Measurements from ENCODE around the gene LRRC8D.

Gene LRRC8D

GRCh38 chr1:89962024-89962741 lies 141.4 kb downstream of the LRRC8D start:
- no peak for TF ChIP-seq CTCF (IDR thresholded peaks at IDR 0.05; ENCODE audit: borderline replicate concordance, insufficient read depth, low read depth, low read length)
- no peak overlapping the region for H3K4me3 ChIP-seq (ENCODE audit: low read depth, low read length)

- H3K4me3 ChIP-seq (ENCODE audit: low read depth, low read length): no peak overlapping the region
- no peak for TF ChIP-seq CTCF (IDR thresholded peaks at IDR 0.05; ENCODE audit: borderline replicate concordance, insufficient read depth, low read depth, low read length)
Measured at GRCh38 chr1:89962742-89963075, 141.9 kb downstream of the LRRC8D start.

GRCh38 chr1:89965193-89965768 lies 144.4 kb downstream of the LRRC8D start:
- no peak overlapping the region for H3K4me3 ChIP-seq (ENCODE audit: low read depth, low read length)
- no peak for TF ChIP-seq CTCF (IDR thresholded peaks at IDR 0.05; ENCODE audit: borderline replicate concordance, insufficient read depth, low read depth, low read length)

- H3K4me3 ChIP-seq (ENCODE audit: low read depth, low read length): no peak overlapping the region
- no peak for TF ChIP-seq CTCF (IDR thresholded peaks at IDR 0.05; ENCODE audit: borderline replicate concordance, insufficient read depth, low read depth, low read length)
Measured at GRCh38 chr1:89966656-89967055, 145.8 kb downstream of the LRRC8D start.

GRCh38 chr1:89971600-89971999 lies 150.8 kb downstream of the LRRC8D start:
- no peak for TF ChIP-seq CTCF (IDR thresholded peaks at IDR 0.05; ENCODE audit: borderline replicate concordance, insufficient read depth, low read depth, low read length)
- H3K4me3 ChIP-seq (ENCODE audit: low read depth, low read length): no peak overlapping the region

GRCh38 chr1:89972024-89972423 lies 151.2 kb downstream of the LRRC8D start:
- TF ChIP-seq CTCF (IDR thresholded peaks at IDR 0.05; ENCODE audit: borderline replicate concordance, insufficient read depth, low read depth, low read length): no peak
- H3K4me3 ChIP-seq (ENCODE audit: low read depth, low read length): no peak overlapping the region

- no peak for TF ChIP-seq CTCF (IDR thresholded peaks at IDR 0.05; ENCODE audit: borderline replicate concordance, insufficient read depth, low read depth, low read length)
- no peak overlapping the region for H3K4me3 ChIP-seq (ENCODE audit: low read depth, low read length)
Measured at GRCh38 chr1:89973471-89974127, 152.8 kb downstream of the LRRC8D start.

All from GM12875 (cell line).